Subcutaneous abdominal adipose tissue (tissue), 5 donors: ENCODE data around the gene DNM1.

ENCODE experiments used
- H3K27ac ChIP-seq: one replicate; pipeline ENCODE4 v1.7.0; 2013; ENCODE audit warnings: low read depth, mild to moderate bottlenecking, inconsistent platforms, low read length, moderate library complexity
- H3K27me3 ChIP-seq, 5 donors: one replicate each; pipeline ENCODE4 v1.7.0; 2013; ENCODE audit warnings: low read length in 5 of 5, inconsistent platforms in 1 of 5; ENCODE audit not compliant: control insufficient read depth in 5 of 5, insufficient read depth in 4 of 5
- H3K36me3 ChIP-seq, 5 donors: one replicate each; pipeline ENCODE4 v1.7.0; 2013; ENCODE audit warnings: low read length in 5 of 5; ENCODE audit not compliant: control insufficient read depth in 5 of 5, insufficient read depth in 5 of 5
- H3K4me1 ChIP-seq, 5 donors: one replicate each; pipeline ENCODE4 v1.7.0; 2013; ENCODE audit warnings: low read length in 5 of 5, mild to moderate bottlenecking in 3 of 5, moderate library complexity in 1 of 5; ENCODE audit not compliant: control insufficient read depth in 5 of 5, insufficient read depth in 5 of 5
- H3K4me3 ChIP-seq, 5 donors: one replicate each; pipeline ENCODE4 v1.7.0; 2013; ENCODE audit warnings: low read length in 5 of 5, low read depth in 1 of 5
- H3K9ac ChIP-seq, 5 donors: one replicate each; pipeline ENCODE4 v1.7.0; 2013; ENCODE audit warnings: low read length in 5 of 5, mild to moderate bottlenecking in 4 of 5, moderate library complexity in 3 of 5
- H3K9me3 ChIP-seq, 5 donors: one replicate each; pipeline ENCODE4 v1.7.0; 2013; ENCODE audit warnings: low read length in 5 of 5; ENCODE audit not compliant: control insufficient read depth in 5 of 5
- donor health status: healthy.
- donor health status: healthy.
- donor health status: healthy.
- donor health status: healthy.
- donor health status: healthy.

Gene DNM1

DNA sequence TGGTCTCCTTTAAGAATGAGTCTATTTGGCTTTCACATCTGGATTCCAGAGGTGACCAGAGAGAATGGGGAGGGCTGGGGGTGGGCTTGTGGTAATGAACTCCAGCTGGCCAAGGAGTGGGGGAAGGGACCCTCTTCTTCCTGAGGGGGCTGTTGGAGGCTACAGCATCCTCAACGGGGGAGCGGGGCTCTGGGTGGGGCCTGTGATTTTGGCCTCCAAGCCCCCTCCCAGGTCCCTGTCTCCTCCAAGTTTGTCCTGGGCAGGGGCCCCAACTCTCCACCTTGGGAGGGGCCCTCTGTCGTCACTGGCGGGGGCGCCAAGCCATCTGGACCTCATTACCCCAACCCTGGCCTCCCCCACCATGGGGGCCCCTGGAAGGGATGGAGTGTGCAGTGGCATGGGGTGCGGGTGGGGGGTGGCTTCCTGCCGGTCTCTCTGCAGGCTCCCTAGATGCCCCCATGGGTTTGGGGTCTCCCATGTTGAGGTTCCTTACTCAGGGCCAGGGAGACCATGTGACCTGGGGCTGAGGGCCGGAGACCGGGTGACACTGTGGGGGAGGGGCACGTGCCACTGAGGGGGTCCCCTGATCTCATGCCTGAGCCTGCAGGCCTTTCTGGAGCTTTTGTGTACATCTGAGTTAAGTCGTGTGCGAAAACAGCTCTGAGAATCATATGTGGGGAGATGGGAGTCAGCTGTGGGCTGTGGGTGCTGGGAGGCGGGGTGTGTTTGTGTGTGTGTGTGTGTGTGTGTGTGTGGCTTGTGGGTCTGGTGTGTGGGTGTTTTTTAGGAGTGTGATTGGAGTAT, 40.2 kb downstream of the DNM1 start:
- Histone ChIP-seq H3K4me1 (peaks cover 3 to 23% (median 22%) of the 10 kb centered on the region in 5 donors), H3K27me3 (peaks cover 10 to 14% (median 11%) of the 10 kb centered on the region in 5 donors), H3K36me3 (peaks cover 0 to 21% (median 5%) of the 10 kb centered on the region in 5 donors), H3K27ac (peak overlapping the region; percentile 37), H3K9me3 (no peaks in the 10 kb centered on the region), H3K9ac (peak overlapping the region in 1 of 5 donors; percentile 28), H3K4me3 (peak overlapping the region in 4 of 5 donors; percentile 56 to 62 (median 60))

- H3K36me3 ChIP-seq: peaks cover 0 to 21% (median 5%) of the 10 kb centered on the region in 5 donors
- H3K4me1 ChIP-seq: peaks cover 3 to 23% (median 22%) of the 10 kb centered on the region in 5 donors
- H3K27me3 ChIP-seq: peaks cover 10 to 14% (median 11%) of the 10 kb centered on the region in 5 donors
- no peak overlapping the region for H3K27ac ChIP-seq
- no peaks in the 10 kb centered on the region for H3K9me3 ChIP-seq
- peak overlapping the region in 4 of 5 donors; percentile 56 to 62 (median 60) for H3K4me3 ChIP-seq
- H3K9ac ChIP-seq: peak overlapping the region in 1 of 5 donors; percentile 28
Measured at GRCh38 chr9:128244091-128244836, 41.1 kb downstream of the DNM1 start.

DNA sequence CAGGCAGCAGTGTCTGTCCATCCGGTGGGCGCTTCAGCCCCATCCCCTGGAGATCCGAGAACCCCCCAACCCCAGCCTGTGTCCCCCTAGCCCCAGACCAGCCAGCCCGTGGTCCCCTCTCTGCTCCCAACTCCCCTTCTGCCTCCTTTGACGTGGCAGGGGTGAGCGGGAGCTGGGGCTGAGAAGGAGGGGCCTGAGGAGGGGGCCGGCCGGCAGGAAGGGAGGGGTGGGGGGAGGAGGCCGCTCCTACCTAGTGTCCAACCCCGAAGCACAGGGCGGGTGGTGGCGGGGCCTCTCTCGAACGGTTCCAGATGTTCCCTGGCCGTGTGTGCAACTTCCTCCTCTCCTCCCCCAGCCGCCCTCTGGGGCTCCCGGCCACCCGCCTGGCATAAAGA, 41.7 kb downstream of the DNM1 start:
- peak overlapping the region in 4 of 5 donors; percentile 40 to 62 (median 58) for H3K4me3 ChIP-seq
- H3K9ac ChIP-seq: no peak overlapping the region
- H3K36me3 ChIP-seq: peaks cover 0 to 16% (median 5%) of the 10 kb centered on the region in 5 donors
- peaks cover 3 to 23% (median 22%) of the 10 kb centered on the region in 5 donors for H3K4me1 ChIP-seq
- no peak overlapping the region for H3K27ac ChIP-seq
- peaks cover 10 to 14% (median 11%) of the 10 kb centered on the region in 5 donors for H3K27me3 ChIP-seq
- no peaks in the 10 kb centered on the region for H3K9me3 ChIP-seq

- Histone ChIP-seq H3K36me3 (peaks cover 0 to 11% (median 5%) of the 10 kb centered on the region in 5 donors), H3K4me1 (peaks cover 3 to 27% (median 22%) of the 10 kb centered on the region in 5 donors), H3K27ac (no peak overlapping the region), H3K9me3 (no peaks in the 10 kb centered on the region), H3K4me3 (no peak overlapping the region), H3K27me3 (peaks cover 10 to 14% (median 11%) of the 10 kb centered on the region in 5 donors), H3K9ac (peak overlapping the region in 1 of 5 donors; percentile 53)
Measured at GRCh38 chr9:128245421-128246151, 42.4 kb downstream of the DNM1 start.

DNA sequence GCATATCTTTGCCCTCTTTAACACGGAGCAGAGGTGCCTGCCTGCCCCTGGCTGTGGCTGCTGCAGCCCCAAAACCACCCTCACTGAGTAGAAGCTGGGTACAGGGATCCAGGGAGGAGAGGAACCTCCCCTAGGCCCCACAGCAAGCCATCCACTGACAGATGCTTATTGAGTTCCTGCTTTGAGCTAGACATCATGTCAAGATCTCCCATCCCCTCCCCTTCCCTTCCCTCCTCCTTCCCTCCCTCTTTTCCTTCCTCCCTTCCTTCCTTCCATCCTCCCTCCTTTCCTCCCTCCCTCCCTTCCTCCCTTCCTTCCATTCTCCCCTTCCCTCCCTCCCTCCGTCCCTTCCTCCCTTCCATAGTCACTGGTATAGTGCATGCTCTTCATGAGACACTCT, 43.3 kb downstream of the DNM1 start:
- no peak overlapping the region for H3K9ac ChIP-seq
- H3K4me3 ChIP-seq: no peak overlapping the region
- no peak overlapping the region for H3K27ac ChIP-seq
- H3K27me3 ChIP-seq: peaks cover 10 to 17% (median 11%) of the 10 kb centered on the region in 5 donors
- H3K36me3 ChIP-seq: peaks cover 0 to 8% (median 5%) of the 10 kb centered on the region in 5 donors
- no peaks in the 10 kb centered on the region for H3K9me3 ChIP-seq
- peaks cover 3 to 33% (median 22%) of the 10 kb centered on the region in 5 donors for H3K4me1 ChIP-seq

DNA sequence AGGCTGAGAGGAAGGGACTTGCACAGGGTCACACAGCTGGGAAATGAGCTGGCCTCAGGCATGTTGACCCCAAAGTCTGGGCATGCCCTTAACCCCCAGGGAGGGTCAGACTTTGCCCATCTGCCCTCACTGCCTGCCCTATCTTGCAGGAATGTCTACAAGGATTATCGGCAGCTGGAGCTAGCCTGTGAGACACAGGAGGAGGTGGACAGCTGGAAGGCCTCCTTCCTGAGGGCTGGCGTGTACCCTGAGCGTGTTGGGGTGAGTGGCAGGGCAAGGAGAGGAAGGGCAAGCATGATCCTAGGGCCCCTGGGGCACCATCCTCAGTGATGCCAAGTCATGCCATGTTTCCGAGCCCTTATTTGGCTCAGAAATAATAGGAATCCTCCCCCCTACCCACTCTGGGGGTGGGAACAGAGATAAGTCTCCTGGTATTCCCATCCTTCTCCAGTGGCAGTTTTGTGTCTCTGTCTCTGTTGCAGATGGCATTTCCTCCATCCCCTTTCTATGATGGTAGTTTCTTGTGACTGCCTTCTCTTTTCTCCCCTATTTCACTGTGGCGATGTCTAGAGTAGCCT, 44.1 kb downstream of the DNM1 start:
- peaks cover 0 to 15% (median 8%) of the 10 kb centered on the region in 5 donors for H3K36me3 ChIP-seq
- no peaks in the 10 kb centered on the region for H3K9me3 ChIP-seq
- H3K27me3 ChIP-seq: peaks cover 10 to 19% (median 11%) of the 10 kb centered on the region in 5 donors
- no peak overlapping the region for H3K4me3 ChIP-seq
- no peak overlapping the region for H3K9ac ChIP-seq
- peaks cover 1 to 33% (median 20%) of the 10 kb centered on the region in 5 donors for H3K4me1 ChIP-seq
- H3K27ac ChIP-seq: no peak overlapping the region

- peaks cover 0 to 20% (median 19%) of the 10 kb centered on the region in 5 donors for H3K36me3 ChIP-seq
- H3K4me3 ChIP-seq: no peak overlapping the region
- peaks cover 1 to 30% (median 11%) of the 10 kb centered on the region in 5 donors for H3K4me1 ChIP-seq
- H3K27ac ChIP-seq: no peak overlapping the region
- no peak overlapping the region for H3K9ac ChIP-seq
- no peaks in the 10 kb centered on the region for H3K9me3 ChIP-seq
- peaks cover 3 to 10% (median 4%) of the 10 kb centered on the region in 5 donors for H3K27me3 ChIP-seq
Measured at GRCh38 chr9:128249558-128249907, 46.4 kb downstream of the DNM1 start.

DNA sequence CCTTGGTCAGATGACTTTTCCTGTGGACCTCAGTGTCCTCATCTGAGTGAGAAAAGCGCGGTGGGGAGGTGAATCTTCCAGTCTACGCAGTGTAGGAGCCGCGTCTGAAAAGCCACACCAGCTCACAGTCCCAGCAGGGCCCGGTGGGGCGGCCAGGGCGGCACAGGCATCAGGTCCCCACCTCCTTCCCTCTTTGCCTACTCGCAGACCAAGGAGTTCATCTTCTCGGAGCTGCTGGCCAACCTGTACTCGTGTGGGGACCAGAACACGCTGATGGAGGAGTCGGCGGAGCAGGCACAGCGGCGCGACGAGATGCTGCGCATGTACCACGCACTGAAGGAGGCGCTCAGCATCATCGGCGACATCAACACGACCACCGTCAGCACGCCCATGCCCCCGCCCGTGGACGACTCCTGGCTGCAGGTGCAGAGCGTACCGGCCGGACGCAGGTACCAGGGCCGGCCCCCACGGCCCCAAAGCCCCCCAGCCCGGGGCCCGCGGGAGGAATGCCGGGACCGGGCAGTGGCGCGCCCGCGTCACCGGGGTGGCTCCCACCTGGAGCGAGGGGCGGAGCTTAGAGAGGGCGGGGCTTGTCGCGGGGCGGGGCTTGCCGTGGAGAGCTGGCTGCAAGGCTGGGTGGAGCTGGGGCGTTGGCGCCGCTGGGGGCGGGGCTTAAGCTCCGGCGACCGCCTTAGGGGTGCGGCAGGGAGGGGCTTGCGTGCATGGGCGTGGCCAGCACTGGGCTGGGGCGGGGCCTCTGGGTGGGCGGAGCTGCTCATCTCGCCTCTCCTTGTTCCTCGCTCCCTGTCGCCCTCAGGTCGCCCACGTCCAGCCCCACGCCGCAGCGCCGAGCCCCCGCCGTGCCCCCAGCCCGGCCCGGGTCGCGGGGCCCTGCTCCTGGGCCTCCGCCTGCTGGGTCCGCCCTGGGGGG, 47.0 kb downstream of the DNM1 start:
- no peaks in the 10 kb centered on the region for H3K9me3 ChIP-seq
- H3K4me1 ChIP-seq: peaks cover 1 to 30% (median 11%) of the 10 kb centered on the region in 5 donors
- peak overlapping the region in 1 of 5 donors; percentile 46 for H3K4me3 ChIP-seq
- peaks cover 0 to 20% (median 19%) of the 10 kb centered on the region in 5 donors for H3K36me3 ChIP-seq
- no peak overlapping the region for H3K27ac ChIP-seq
- H3K27me3 ChIP-seq: peaks cover 2 to 8% (median 4%) of the 10 kb centered on the region in 5 donors
- no peak overlapping the region for H3K9ac ChIP-seq
